Type B pancreatic cell (in vitro differentiated cells): ENCODE results near the gene NRAP. TPM values are rescaled to one million over a fixed set of nuclear protein-coding genes. Genes with fewer than 3 reads are reported as not detected.

Experiments used
- DNase-seq: peaks from one replicate; pipeline ENCODE4 v3.0.0; 2021; ENCODE audit warnings: mixed read lengths; ENCODE audit not compliant: unreplicated experiment; ENCODE audit errors: extremely low spot score
- H3K27ac Mint-ChIP-seq: 2 replicates; pipeline ENCODE4 v1.8.0; 2021; ENCODE audit warnings: mild to moderate bottlenecking, mixed read lengths
- H3K27me3 Mint-ChIP-seq: 2 replicates; pipeline ENCODE4 v1.8.0; 2021; ENCODE audit warnings: mixed read lengths
- H3K36me3 Mint-ChIP-seq: 2 replicates; pipeline ENCODE4 v1.8.0; 2021; ENCODE audit warnings: mixed read lengths
- H3K4me1 Mint-ChIP-seq: one replicate; pipeline ENCODE4 v1.8.0; 2021; ENCODE audit warnings: mixed read lengths; ENCODE audit not compliant: unreplicated experiment
- H3K4me3 Mint-ChIP-seq: 2 replicates; pipeline ENCODE4 v1.8.0; 2021; ENCODE audit warnings: mild to moderate bottlenecking, mixed read lengths
- H3K9me3 Mint-ChIP-seq: 2 replicates; pipeline ENCODE4 v1.8.0; 2021; ENCODE audit warnings: mixed read lengths
- total RNA-seq: library from RNA; stranded (reverse); gene quantifications from 2 replicates; pipeline ENCODE4 v1.2.1, GENCODE V29; 2021; ENCODE audit warnings: low replicate concordance
- TF ChIP-seq, protein P1 (sequence below): fragments of 200-600 bp; sonication (generic); conservative IDR thresholded peaks from 2 replicates; pipeline ENCODE4 v1.5.0; 2021; ENCODE audit warnings: antibody characterized with exemption, mild to moderate bottlenecking

NRAP gene
- total RNA-seq, 1 donor from 2014 or later: not detected

DNA sequence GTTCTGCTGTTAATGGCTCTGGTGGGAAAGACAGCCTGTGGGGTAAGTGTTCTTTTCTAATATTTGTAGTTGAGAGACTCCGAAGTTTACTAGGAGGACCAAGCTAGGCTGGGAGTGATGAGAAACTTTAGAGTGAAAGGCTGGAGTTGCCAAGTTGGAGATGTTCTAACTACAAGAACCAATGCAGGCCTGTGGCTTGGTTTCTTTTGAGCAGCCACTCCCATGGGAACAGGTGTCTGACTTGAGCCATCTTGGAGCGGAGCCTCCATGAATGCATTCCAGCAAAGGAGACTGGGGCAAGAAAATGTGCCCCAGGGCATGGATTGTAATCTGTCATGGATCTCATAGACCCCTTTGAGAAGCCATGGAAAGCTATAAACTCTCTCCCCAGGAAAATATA lies 110.7 kb downstream of the NRAP start:
- Mint-ChIP-seq H3K9me3 (no peaks in the 10 kb centered on the region), H3K27me3 (peaks cover 19% of the 10 kb centered on the region), H3K4me1 (peaks cover 58% of the 10 kb centered on the region), H3K4me3 (peak overlapping the region; percentile 28), H3K27ac (no peak overlapping the region), H3K36me3 (no peaks in the 10 kb centered on the region)
- TF ChIP-seq, protein P1, sequence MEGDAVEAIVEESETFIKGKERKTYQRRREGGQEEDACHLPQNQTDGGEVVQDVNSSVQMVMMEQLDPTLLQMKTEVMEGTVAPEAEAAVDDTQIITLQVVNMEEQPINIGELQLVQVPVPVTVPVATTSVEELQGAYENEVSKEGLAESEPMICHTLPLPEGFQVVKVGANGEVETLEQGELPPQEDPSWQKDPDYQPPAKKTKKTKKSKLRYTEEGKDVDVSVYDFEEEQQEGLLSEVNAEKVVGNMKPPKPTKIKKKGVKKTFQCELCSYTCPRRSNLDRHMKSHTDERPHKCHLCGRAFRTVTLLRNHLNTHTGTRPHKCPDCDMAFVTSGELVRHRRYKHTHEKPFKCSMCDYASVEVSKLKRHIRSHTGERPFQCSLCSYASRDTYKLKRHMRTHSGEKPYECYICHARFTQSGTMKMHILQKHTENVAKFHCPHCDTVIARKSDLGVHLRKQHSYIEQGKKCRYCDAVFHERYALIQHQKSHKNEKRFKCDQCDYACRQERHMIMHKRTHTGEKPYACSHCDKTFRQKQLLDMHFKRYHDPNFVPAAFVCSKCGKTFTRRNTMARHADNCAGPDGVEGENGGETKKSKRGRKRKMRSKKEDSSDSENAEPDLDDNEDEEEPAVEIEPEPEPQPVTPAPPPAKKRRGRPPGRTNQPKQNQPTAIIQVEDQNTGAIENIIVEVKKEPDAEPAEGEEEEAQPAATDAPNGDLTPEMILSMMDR: no peak
- DNase-seq: no peak

DNA sequence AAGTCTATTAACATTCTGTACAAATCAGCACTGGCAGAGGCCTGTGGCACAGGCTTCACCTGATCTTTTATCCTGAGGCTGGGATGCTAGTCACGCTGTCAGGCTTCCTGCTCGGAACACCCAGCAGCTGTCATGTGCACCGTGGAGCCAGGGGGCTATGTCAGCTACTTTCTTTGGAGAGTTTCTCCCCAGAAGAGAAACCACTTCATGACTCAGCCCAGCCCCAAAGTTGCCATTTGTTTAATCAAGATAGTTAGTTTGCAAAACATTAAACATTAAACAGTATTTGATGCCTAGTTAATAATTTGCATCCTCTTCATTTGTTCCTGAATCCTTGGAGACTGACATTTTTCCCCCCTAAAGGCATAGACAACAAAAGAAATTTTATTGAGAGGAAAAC lies 111.1 kb downstream of the NRAP start, which contains the start of gene HABP2:
Gene HABP2 (plus strand): TSS at position 353 of the 400 bp plus-strand sequence. CDS start 69 bp downstream, outside the sequence.
- H3K27me3 Mint-ChIP-seq: peaks cover 14% of the 10 kb centered on the region
- DNase-seq: no peak
- peak within 1 kb of the TSS; percentile 28 for H3K4me3 Mint-ChIP-seq
- H3K9me3 Mint-ChIP-seq: no peaks in the 10 kb centered on the region
- TF ChIP-seq, protein P1: no peak
- no peak within 1 kb of the TSS for H3K27ac Mint-ChIP-seq
- H3K36me3 Mint-ChIP-seq: no peaks in the 10 kb centered on the region
- H3K4me1 Mint-ChIP-seq: peaks cover 54% of the 10 kb centered on the region

DNA sequence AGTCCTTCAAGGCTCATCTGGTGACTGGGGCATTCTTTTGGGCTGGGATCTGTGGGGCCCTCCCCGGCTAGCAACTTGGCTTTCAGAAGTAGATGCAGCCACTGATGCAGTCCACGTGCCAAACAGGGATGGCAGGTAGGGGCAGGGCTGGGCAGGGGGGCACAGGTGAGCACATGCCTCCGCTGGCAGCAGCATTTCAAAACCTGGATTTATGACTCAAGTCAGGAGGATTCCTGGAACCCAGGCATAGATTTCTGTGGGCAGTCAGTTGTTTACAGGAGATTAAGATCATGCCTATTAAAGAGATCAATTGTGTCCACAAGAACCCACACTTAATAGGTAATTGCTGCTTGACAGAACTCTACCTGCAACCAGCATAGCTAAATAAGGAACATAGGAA lies 111.8 kb downstream of the NRAP start:
- Mint-ChIP-seq H3K9me3 (no peaks in the 10 kb centered on the region), H3K4me3 (no peak overlapping the region), H3K36me3 (no peaks in the 10 kb centered on the region), H3K27ac (no peak overlapping the region), H3K4me1 (peaks cover 47% of the 10 kb centered on the region), H3K27me3 (peaks cover 7% of the 10 kb centered on the region)
- no peak for DNase-seq
- TF ChIP-seq, protein P1: no peak

DNA sequence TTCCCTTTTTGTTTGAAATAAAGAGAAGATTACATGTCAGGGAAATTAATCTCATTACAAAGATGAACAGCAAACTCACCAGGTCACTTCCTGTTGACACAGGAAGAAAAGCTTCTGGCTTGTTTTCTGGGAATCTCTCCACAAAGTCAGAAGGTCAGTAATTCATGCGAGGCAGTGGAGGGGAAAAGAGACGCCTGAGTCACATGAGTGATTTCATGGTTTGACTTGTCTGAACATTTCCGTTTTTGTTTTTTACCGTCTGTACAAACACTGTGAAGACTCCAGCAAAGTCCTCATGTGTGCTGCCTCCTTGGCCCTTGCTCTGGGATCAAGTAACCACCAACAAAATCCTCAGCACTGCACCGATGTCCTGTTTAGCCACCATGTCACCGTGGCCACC lies 113.5 kb downstream of the NRAP start:
- Mint-ChIP-seq H3K4me3 (no peak overlapping the region), H3K27ac (no peak overlapping the region), H3K36me3 (no peaks in the 10 kb centered on the region), H3K9me3 (no peaks in the 10 kb centered on the region), H3K27me3 (peaks cover 2% of the 10 kb centered on the region), H3K4me1 (peaks cover 36% of the 10 kb centered on the region)
- TF ChIP-seq, protein P1: no peak
- no peak for DNase-seq

DNA sequence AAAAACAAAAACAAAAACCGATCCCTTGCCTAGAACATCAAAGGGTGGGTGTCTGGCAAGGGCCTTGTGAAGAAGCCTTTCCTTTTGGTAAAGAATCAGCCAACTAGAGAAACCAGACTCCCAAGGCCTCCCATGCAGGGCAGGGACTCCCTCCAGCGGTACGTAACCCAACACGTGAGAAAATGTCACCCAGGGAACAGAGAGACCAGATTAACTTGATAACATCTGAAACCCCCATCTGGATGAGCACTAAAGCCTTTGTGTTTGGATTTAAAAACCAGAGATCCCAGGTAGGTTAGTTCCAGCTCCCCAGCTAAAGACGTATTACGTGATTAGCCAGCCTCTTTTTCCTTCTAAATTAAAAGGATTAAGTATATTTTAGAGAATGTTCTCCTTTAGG lies 114.0 kb downstream of the NRAP start:
- H3K9me3 Mint-ChIP-seq: no peaks in the 10 kb centered on the region
- DNase-seq: no peak
- peaks cover 36% of the 10 kb centered on the region for H3K4me1 Mint-ChIP-seq
- H3K36me3 Mint-ChIP-seq: no peaks in the 10 kb centered on the region
- H3K27me3 Mint-ChIP-seq: peaks cover 2% of the 10 kb centered on the region
- TF ChIP-seq, protein P1: no peak
- no peak overlapping the region for H3K4me3 Mint-ChIP-seq
- no peak overlapping the region for H3K27ac Mint-ChIP-seq

DNA sequence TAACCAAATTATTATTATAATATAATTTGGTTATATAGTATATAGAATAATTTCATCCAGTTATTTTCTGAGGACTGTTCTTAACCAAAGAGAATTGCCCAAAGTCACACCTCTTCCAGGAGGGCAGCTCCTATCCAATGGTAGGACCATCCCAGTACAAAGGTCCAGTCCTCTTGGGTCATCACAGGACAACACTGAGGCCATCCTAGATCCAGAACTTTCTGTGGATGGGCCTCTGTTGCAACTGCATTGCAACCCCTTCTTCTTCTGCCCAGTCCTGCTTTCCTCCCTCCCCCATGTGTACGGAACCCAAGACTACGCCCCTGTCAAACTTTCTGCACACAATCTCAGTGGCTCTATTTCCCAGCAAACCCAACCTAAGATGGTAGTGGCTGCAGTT lies 116.4 kb downstream of the NRAP start:
- Mint-ChIP-seq H3K9me3 (no peaks in the 10 kb centered on the region), H3K27ac (no peak overlapping the region), H3K36me3 (no peaks in the 10 kb centered on the region), H3K4me3 (no peak overlapping the region), H3K4me1 (peaks cover 20% of the 10 kb centered on the region), H3K27me3 (no peaks in the 10 kb centered on the region)
- no peak for DNase-seq
- TF ChIP-seq, protein P1: no peak
